GM21390 (cell line): Measurements from ENCODE around the gene SPDEF.

Experiments used
- ATAC-seq: cut with Tn5 transposase; IDR thresholded peaks from one replicate; pipeline ENCODE4 v1.9.1; 2021; ENCODE audit not compliant: unreplicated experiment

The SPDEF gene

GRCh38 chr6:34516391-34517324 is 39.5 kb downstream of the SPDEF start:
- ATAC-seq: no peak

GRCh38 chr6:34515473-34516387 is 40.4 kb downstream of the SPDEF start:
- no peak for ATAC-seq

- ATAC-seq: no peak
Observed at GRCh38 chr6:34514593-34515472, 41.3 kb downstream of the SPDEF start.

GRCh38 chr6:34514112-34514511 is 42.0 kb downstream of the SPDEF start:
- ATAC-seq: no peak

- no peak for ATAC-seq
Observed at GRCh38 chr6:34513646-34514045, 42.5 kb downstream of the SPDEF start.

GRCh38 chr6:34512738-34513115 is 43.4 kb downstream of the SPDEF start:
- no peak for ATAC-seq

GRCh38 chr6:34511915-34512737 is 44.0 kb downstream of the SPDEF start:
- no peak for ATAC-seq

GRCh38 chr6:34511214-34511914 is 44.8 kb downstream of the SPDEF start:
- ATAC-seq: no peak

GRCh38 chr6:34510299-34510698 is 45.8 kb downstream of the SPDEF start:
- no peak for ATAC-seq

GRCh38 chr6:34509782-34510181 is 46.3 kb downstream of the SPDEF start:
- ATAC-seq: no peak

GRCh38 chr6:34508425-34508824 is 47.7 kb downstream of the SPDEF start:
- ATAC-seq: no peak

- ATAC-seq: no peak
Observed at GRCh38 chr6:34506718-34507117, 49.4 kb downstream of the SPDEF start.

- no peak for ATAC-seq
Observed at GRCh38 chr6:34497411-34497810, 58.7 kb downstream of the SPDEF start.

GRCh38 chr6:34496103-34496685 is 59.9 kb downstream of the SPDEF start:
- ATAC-seq: no peak

GRCh38 chr6:34494973-34495372 is 61.2 kb downstream of the SPDEF start:
- no peak for ATAC-seq

- ATAC-seq: no peak
Observed at GRCh38 chr6:34493344-34493743, 62.8 kb downstream of the SPDEF start.

- no peak for ATAC-seq
Observed at GRCh38 chr6:34491091-34491430, 65.1 kb downstream of the SPDEF start.

- no peak for ATAC-seq
Observed at GRCh38 chr6:34490390-34491090, 65.6 kb downstream of the SPDEF start.
